Uterus (tissue), 2 donors: ENCODE measurements around the gene ISOC2.

Experiments
- POLR2A ChIP-seq, 2 donors: fragments of 450-650 bp; IDR thresholded peaks; one replicate each; pipeline ENCODE4 v1.6.1; 2016; ENCODE audit warnings: antibody characterized with exemption in 2 of 2, mild to moderate bottlenecking in 1 of 2, moderate library complexity in 1 of 2
- TF ChIP-seq, protein P1 (sequence below), 4 experiments: fragments of 200-600 bp in 2 of 4; fragments of 450-650 bp in 2 of 4; sonication (generic) in 2 of 4; IDR thresholded peaks; one replicate each; pipeline ENCODE4 v1.5.1; 2016 to 2019; ENCODE audit warnings: antibody characterized with exemption in 4 of 4, mild to moderate bottlenecking in 2 of 4, moderate library complexity in 1 of 4

DNA sequence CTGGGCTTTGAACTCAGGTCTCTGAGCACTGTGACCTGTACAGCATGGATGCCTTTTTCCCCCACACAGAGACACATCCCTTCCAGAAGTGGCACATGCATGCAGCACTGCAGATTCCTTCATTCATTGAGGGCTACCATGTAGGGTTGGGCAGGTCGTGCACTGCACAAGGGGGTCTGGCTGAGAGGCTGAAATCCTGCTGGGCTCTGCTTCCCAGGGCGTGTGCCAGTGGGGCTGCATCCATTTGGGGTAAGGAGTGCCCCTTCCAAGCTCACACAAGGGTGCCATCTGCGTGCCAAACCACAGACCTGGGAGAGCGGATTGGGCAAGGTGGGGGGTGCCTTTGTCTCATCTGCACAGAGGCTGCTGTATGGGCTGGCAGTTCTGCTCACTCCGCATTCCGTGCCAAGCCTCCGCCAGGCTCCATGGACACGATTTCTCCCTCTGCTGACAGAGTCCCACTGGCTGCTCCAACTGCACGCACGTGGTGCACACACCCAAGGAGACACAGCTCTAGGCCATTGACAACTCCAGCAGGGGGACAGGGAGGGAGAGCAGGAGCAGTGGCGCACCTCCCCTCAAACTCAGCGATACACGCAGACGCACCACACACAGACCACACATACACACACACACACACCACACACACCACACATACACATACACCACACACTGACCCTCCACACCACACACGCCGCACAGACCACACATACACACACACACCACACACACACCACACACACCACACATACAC, 13.8 kb downstream of the ISOC2 start:
- TF ChIP-seq, protein P1, sequence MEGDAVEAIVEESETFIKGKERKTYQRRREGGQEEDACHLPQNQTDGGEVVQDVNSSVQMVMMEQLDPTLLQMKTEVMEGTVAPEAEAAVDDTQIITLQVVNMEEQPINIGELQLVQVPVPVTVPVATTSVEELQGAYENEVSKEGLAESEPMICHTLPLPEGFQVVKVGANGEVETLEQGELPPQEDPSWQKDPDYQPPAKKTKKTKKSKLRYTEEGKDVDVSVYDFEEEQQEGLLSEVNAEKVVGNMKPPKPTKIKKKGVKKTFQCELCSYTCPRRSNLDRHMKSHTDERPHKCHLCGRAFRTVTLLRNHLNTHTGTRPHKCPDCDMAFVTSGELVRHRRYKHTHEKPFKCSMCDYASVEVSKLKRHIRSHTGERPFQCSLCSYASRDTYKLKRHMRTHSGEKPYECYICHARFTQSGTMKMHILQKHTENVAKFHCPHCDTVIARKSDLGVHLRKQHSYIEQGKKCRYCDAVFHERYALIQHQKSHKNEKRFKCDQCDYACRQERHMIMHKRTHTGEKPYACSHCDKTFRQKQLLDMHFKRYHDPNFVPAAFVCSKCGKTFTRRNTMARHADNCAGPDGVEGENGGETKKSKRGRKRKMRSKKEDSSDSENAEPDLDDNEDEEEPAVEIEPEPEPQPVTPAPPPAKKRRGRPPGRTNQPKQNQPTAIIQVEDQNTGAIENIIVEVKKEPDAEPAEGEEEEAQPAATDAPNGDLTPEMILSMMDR (IDR thresholded peaks at IDR 0.05), result no peak
- TF ChIP-seq POLR2A (IDR thresholded peaks at IDR 0.05), result no peak
